Measurements from ENCODE around the gene TMEM213.

Gene TMEM213

DNA sequence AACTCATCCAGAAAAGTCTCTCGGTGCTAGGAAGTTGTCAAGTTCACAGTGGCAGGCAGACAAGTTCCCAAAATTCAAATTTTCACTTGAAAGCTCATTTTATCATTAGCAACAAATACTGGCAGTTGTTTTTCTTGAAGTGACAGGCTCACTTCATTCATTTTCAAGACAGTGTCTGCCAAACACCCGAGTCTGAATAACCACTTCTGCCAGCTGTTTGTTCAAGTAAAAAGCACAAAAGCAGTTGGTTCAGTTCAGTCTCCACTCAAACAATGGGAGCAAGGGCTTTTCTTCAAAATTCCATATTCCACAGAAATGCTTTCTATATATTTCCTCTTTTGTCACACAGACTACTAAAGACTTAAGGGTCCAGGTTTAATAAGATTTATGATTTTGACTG, 47.9 kb downstream of the TMEM213 start:
- H3K9me3 ChIP-seq (ENCODE audit: insufficient read depth, low read depth, low read length) = peaks cover 8% of the 10 kb centered on the region; the same call in 1 of the 2 replicates
- no peak overlapping the region for H3K4me3 ChIP-seq (ENCODE audit: low read length)
- H3K9ac ChIP-seq (ENCODE audit: low read depth, low read length) = no peak overlapping the region

DNA sequence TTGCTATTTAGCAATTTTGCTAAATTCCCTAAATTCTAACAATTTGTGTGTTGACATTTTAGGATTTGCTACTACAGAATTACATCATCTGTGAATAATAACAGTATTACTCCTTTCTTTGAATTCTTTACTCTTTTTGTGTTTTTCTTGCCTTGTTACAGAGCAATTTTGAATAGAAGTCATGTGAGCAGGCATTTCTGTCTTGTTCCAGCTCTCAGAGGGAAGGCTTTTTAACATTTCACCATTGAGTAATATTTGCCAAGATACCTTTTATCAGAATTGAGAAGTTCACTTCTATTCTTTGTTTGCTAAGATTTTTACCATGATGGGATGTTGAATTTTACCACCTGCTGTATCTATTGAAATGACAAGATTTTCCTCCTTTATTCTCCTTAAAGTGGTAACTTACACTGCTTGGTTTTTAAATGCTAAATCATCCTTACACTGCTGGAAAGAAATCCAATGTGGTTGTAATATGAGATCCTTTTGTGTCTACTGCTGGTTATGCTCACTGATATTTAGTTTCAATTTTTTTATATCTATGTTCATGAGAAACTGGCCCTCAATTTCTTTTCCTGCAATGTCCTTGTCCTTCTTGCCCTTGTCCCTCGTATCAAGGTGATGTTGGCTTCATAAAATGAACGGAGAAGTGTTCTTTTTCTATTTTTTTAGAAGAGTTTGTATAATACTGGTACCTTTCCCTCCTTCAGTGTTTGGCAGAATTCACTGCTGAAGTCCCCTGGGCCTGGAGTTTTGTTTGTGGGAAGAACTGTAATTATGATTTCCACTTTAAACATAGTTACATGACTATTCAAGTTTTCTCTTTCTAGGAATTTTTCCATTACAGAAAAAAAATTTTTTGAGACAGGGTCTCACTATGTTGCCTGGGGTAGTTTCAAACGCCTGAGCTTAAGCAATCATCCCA, 50.5 kb downstream of the TMEM213 start:
- H3K4me1 ChIP-seq (ENCODE audit: insufficient read depth, low read length) = peaks cover 8% of the 10 kb centered on the region
- H3K36me3 ChIP-seq (ENCODE audit: insufficient read depth, low read depth, low read length) = peaks cover 42% of the 10 kb centered on the region
- no peak overlapping the region for H3K27ac ChIP-seq (ENCODE audit: low read length)
- no peaks in the 10 kb centered on the region for H3K27me3 ChIP-seq (ENCODE audit: insufficient read depth, low read length)
- H3K9ac ChIP-seq (ENCODE audit: low read depth, low read length) = no peak overlapping the region
- H3K4me3 ChIP-seq (ENCODE audit: low read length) = no peak overlapping the region
- peaks cover 8% of the 10 kb centered on the region; the same call in 1 of the 2 replicates for H3K9me3 ChIP-seq (ENCODE audit: insufficient read depth, low read depth, low read length)

More for the DNA sequence above, 47.9 kb downstream of the TMEM213 start:
- Histone ChIP-seq H3K27me3 (ENCODE audit: insufficient read depth, low read length) (no peaks in the 10 kb centered on the region), H3K4me1 (ENCODE audit: insufficient read depth, low read length) (peaks cover 8% of the 10 kb centered on the region; the same call in 1 of the 2 replicates), H3K36me3 (ENCODE audit: insufficient read depth, low read depth, low read length) (peaks cover 31% of the 10 kb centered on the region), H3K27ac (ENCODE audit: low read length) (no peak overlapping the region)

DNA sequence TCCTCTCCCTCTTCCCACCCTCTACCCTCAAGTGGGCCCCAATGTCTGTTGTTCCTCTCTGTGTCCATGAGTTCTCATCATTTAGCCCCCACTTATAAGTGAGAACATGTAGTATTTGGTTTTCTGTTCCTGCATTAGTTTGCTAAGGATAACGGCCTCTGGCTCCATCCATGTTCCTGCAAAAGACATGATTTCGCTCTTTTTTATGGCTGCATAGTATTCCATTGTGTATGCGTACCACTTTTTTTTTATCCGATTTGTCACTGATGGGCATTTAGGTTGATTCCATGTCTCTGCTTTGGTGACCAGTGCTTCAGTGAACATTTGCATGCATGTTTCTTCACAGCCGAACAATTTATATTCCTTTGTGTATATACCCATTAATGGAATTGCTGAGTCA, 51.9 kb downstream of the TMEM213 start:
- no peak overlapping the region for H3K27ac ChIP-seq (ENCODE audit: low read length)
- peaks cover 21% of the 10 kb centered on the region for H3K4me1 ChIP-seq (ENCODE audit: insufficient read depth, low read length)
- peaks cover 8% of the 10 kb centered on the region; the same call in 1 of the 2 replicates for H3K9me3 ChIP-seq (ENCODE audit: insufficient read depth, low read depth, low read length)
- peaks cover 31% of the 10 kb centered on the region for H3K36me3 ChIP-seq (ENCODE audit: insufficient read depth, low read depth, low read length)
- H3K9ac ChIP-seq (ENCODE audit: low read depth, low read length) = no peak overlapping the region
- H3K27me3 ChIP-seq (ENCODE audit: insufficient read depth, low read length) = no peaks in the 10 kb centered on the region
- no peak overlapping the region for H3K4me3 ChIP-seq (ENCODE audit: low read length)

DNA sequence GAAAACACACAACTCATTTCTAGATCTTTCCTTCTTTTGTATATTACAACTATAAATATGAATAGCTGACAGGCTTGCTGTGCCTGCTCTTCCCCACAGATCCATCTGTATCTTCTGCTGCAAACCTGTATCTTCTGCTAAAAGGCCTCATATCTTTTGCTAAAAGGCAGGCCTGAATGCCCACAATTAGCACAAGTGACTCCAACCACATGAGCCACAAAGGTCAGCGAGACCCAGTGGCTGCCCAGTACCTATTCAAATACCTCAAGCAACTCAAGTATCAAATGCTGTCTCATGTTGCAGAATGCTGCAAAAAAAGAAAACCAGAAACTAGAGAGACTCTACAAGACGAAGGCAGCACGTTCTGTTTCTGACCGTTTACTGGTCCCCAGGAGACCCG, 54.7 kb downstream of the TMEM213 start:
- Histone ChIP-seq H3K27ac (ENCODE audit: low read length) (no peak overlapping the region), H3K4me1 (ENCODE audit: insufficient read depth, low read length) (peaks cover 26% of the 10 kb centered on the region), H3K9ac (ENCODE audit: low read depth, low read length) (no peak overlapping the region), H3K4me3 (ENCODE audit: low read length) (no peak overlapping the region), H3K27me3 (ENCODE audit: insufficient read depth, low read length) (no peaks in the 10 kb centered on the region), H3K36me3 (ENCODE audit: insufficient read depth, low read depth, low read length) (peaks cover 43% of the 10 kb centered on the region), H3K9me3 (ENCODE audit: insufficient read depth, low read depth, low read length) (peaks cover 8% of the 10 kb centered on the region; the same call in 1 of the 2 replicates)

DNA sequence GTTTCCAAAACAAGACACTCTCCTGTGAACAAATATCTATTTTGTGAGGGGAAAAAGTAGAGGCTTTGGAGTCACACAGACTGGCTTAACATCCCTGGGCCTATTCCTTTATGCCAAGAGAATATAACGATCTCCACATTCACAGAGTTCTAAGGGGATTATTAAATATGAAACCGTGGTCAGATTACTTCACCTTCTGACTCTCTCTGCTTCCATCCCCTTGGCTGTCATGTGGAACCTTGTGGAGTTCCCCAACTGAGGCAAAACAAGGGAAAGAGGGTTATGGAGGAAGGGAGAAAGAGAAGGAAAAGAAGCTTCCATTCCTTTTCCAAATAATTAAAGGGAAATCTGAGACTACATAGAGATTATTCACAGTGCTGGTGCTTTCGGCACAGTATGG, 55.7 kb downstream of the TMEM213 start:
- Histone ChIP-seq H3K4me3 (ENCODE audit: low read length) (peak overlapping the region; percentile 33; the same call in 1 of the 2 replicates), H3K27ac (ENCODE audit: low read length) (peak overlapping the region; percentile 13), H3K36me3 (ENCODE audit: insufficient read depth, low read depth, low read length) (peaks cover 48% of the 10 kb centered on the region), H3K9me3 (ENCODE audit: insufficient read depth, low read depth, low read length) (peaks cover 8% of the 10 kb centered on the region; the same call in 1 of the 2 replicates), H3K9ac (ENCODE audit: low read depth, low read length) (peak overlapping the region; percentile 44; the same call in 1 of the 2 replicates), H3K27me3 (ENCODE audit: insufficient read depth, low read length) (no peaks in the 10 kb centered on the region), H3K4me1 (ENCODE audit: insufficient read depth, low read length) (peaks cover 23% of the 10 kb centered on the region)

DNA sequence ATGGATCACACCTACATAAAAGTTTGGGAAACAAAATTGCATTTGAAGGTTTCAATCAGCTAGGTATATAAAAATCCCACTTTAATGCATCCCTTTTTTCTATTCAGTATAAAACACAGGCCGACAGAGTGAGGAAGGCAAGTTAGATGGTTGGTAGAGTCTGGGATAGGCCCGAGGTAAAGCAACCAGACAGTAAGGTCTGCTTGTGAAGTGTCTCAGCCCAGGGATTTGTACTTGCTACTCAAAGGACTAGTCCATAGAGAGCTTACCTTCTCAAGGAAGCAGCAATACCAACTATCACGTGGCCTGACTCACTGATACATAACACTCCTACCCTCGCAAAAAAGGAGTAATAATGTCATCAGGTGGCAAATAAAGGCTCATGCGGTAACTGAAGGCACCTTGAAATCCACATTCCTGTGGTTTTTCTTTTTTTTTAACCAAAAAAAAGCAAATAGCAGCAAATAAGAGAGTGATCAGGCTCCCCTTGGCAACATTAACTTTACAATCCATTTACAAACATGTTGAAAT, 56.4 kb downstream of the TMEM213 start:
- Histone ChIP-seq H3K9ac (ENCODE audit: low read depth, low read length) (no peak overlapping the region), H3K27me3 (ENCODE audit: insufficient read depth, low read length) (no peaks in the 10 kb centered on the region), H3K27ac (ENCODE audit: low read length) (peak overlapping the region; percentile 13), H3K4me1 (ENCODE audit: insufficient read depth, low read length) (peaks cover 23% of the 10 kb centered on the region), H3K9me3 (ENCODE audit: insufficient read depth, low read depth, low read length) (peaks cover 8% of the 10 kb centered on the region; the same call in 1 of the 2 replicates), H3K36me3 (ENCODE audit: insufficient read depth, low read depth, low read length) (peaks cover 52% of the 10 kb centered on the region), H3K4me3 (ENCODE audit: low read length) (peak overlapping the region; percentile 33; the same call in 1 of the 2 replicates)

DNA sequence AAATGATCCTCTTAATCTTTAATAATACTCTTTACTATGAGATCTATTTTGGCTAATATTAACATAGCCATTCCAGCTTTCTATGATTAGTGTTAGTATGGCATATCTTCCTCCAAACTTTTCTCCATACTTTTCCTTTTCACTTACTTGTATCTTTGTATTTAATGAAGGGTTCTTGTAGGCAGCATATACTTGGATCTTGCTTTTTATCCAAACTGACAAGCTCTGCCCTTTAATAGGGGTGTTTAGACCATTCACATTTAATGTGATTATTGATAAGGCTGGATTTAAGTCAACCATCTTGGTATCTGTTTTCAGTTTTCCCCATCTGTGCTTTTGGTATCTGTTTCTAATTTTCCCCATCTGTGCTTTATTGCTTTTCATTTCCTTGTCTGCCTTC, 59.9 kb downstream of the TMEM213 start:
- Histone ChIP-seq H3K36me3 (ENCODE audit: insufficient read depth, low read depth, low read length) (peaks cover 52% of the 10 kb centered on the region), H3K4me1 (ENCODE audit: insufficient read depth, low read length) (peaks cover 23% of the 10 kb centered on the region), H3K4me3 (ENCODE audit: low read length) (no peak overlapping the region), H3K9me3 (ENCODE audit: insufficient read depth, low read depth, low read length) (no peaks in the 10 kb centered on the region), H3K27me3 (ENCODE audit: insufficient read depth, low read length) (no peaks in the 10 kb centered on the region), H3K9ac (ENCODE audit: low read depth, low read length) (no peak overlapping the region), H3K27ac (ENCODE audit: low read length) (no peak overlapping the region)

DNA sequence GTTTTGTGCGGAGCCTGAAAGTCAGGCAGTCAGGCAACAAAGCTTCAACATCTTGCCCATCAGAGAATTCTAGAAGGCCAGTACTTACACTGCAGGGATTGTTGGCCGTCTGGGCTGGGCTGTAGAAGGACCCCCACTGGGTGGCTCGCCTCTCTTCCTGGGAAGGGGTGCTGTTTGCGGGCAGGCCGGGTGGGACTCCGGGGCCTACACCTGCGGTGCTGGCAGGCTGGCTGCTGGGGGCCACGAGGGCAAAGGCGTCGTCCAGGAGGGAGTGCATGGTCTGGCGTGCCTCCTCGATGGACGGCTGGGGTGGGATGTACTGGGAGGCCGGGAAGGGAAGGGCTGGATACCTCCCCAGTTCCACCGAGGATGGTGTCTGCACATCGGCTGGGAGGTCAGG, 63.3 kb downstream of the TMEM213 start:
- Histone ChIP-seq H3K9ac (ENCODE audit: low read depth, low read length) (no peak overlapping the region), H3K36me3 (ENCODE audit: insufficient read depth, low read depth, low read length) (peaks cover 72% of the 10 kb centered on the region), H3K27me3 (ENCODE audit: insufficient read depth, low read length) (no peaks in the 10 kb centered on the region)

DNA sequence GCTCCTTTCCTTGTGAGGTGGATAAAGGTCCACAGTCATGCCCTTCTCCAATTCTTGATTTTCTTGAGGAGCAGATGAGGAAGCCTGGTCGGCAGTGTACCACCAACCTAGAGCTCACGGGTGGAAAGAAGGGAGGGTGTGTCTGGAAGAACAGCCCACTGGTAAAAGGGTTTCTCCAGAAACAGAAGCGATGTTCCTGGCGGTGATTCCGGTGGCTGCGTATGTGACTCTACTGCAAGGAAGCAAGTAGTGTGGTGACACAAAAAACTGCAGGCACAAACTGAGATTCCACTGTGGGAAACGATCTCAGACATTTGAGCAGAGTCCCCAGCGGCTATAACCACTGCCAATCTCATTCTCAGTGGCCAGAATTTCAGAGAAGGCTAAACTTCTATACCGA, 66.1 kb downstream of the TMEM213 start:
- Histone ChIP-seq H3K27me3 (ENCODE audit: insufficient read depth, low read length) (no peaks in the 10 kb centered on the region), H3K27ac (ENCODE audit: low read length) (no peak overlapping the region), H3K9me3 (ENCODE audit: insufficient read depth, low read depth, low read length) (no peaks in the 10 kb centered on the region), H3K9ac (ENCODE audit: low read depth, low read length) (no peak overlapping the region), H3K4me3 (ENCODE audit: low read length) (no peak overlapping the region), H3K36me3 (ENCODE audit: insufficient read depth, low read depth, low read length) (peaks cover 75% of the 10 kb centered on the region), H3K4me1 (ENCODE audit: insufficient read depth, low read length) (no peaks in the 10 kb centered on the region)

More for the DNA sequence above, 63.3 kb downstream of the TMEM213 start:
- H3K9me3 ChIP-seq (ENCODE audit: insufficient read depth, low read depth, low read length) = no peaks in the 10 kb centered on the region
- H3K4me1 ChIP-seq (ENCODE audit: insufficient read depth, low read length) = no peaks in the 10 kb centered on the region
- no peak overlapping the region for H3K4me3 ChIP-seq (ENCODE audit: low read length)
- no peak overlapping the region for H3K27ac ChIP-seq (ENCODE audit: low read length)

DNA sequence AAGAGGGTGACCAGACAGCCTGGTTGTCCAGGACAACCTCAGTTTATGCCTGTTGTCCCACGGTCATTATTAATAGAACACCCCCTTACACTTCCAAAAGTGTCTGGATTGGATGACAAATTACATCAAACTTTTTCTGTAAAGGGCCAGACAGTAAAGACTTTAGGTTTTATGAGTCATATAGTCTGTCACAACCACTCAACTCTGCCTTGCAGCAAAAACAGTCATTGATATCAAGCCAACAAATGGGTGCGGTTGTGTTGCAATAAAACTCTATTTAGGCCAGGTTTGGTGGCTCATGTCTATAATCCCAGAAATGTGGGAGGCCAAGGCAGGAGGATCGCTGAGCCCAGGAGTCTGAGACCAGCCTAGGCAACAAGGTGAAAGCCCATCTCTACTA, 66.9 kb downstream of the TMEM213 start:
- Histone ChIP-seq H3K4me3 (ENCODE audit: low read length) (no peak overlapping the region), H3K36me3 (ENCODE audit: insufficient read depth, low read depth, low read length) (peaks cover 74% of the 10 kb centered on the region), H3K9me3 (ENCODE audit: insufficient read depth, low read depth, low read length) (no peaks in the 10 kb centered on the region), H3K27me3 (ENCODE audit: insufficient read depth, low read length) (no peaks in the 10 kb centered on the region), H3K27ac (ENCODE audit: low read length) (no peak overlapping the region), H3K4me1 (ENCODE audit: insufficient read depth, low read length) (no peaks in the 10 kb centered on the region), H3K9ac (ENCODE audit: low read depth, low read length) (no peak overlapping the region)

DNA sequence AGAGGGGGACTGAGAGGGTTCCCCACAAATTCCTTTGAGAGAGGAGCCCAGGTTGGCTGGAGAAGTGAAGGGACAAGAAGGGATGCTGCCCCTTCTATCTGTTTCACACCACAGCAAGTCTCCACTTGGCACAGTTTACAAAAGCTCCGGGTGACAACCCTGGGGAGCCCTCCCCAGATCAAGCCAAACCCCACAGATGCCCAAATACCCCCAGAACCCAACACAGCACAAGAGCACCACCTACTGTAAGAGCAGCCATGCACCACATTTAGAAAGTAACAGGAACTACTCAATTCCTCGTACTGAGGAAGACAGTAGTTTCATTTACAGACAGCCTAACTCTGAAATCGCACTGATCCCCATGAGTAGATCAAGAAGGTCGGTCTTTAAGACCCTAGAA, 68.0 kb downstream of the TMEM213 start:
- Histone ChIP-seq H3K9me3 (ENCODE audit: insufficient read depth, low read depth, low read length) (no peaks in the 10 kb centered on the region), H3K9ac (ENCODE audit: low read depth, low read length) (no peak overlapping the region), H3K4me1 (ENCODE audit: insufficient read depth, low read length) (no peaks in the 10 kb centered on the region), H3K27ac (ENCODE audit: low read length) (no peak overlapping the region), H3K4me3 (ENCODE audit: low read length) (no peak overlapping the region), H3K27me3 (ENCODE audit: insufficient read depth, low read length) (no peaks in the 10 kb centered on the region), H3K36me3 (ENCODE audit: insufficient read depth, low read depth, low read length) (peaks cover 71% of the 10 kb centered on the region; the same call in 1 of the 2 replicates)

DNA sequence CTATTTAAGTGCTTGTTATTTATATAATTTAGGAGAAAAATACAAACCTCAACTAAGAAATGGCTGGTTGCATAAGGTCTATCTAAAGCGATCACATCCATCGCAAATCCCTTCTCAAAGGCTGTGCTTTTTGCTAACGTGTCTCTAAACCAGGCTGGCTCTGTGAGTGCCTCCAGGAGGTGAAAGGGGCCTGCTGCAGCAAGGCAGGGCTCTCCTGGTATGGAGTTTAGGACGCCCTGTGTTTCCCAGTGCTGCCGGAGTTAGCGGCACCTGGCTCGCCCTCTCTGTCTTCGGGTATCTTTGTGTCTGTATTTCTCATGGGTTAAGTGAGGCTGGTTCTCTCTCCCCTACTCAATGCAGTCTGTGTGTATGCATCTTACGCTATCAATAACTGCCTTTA, 68.6 kb downstream of the TMEM213 start:
- Histone ChIP-seq H3K27me3 (ENCODE audit: insufficient read depth, low read length) (no peaks in the 10 kb centered on the region), H3K4me1 (ENCODE audit: insufficient read depth, low read length) (no peaks in the 10 kb centered on the region), H3K9ac (ENCODE audit: low read depth, low read length) (no peak overlapping the region), H3K4me3 (ENCODE audit: low read length) (no peak overlapping the region), H3K9me3 (ENCODE audit: insufficient read depth, low read depth, low read length) (no peaks in the 10 kb centered on the region), H3K27ac (ENCODE audit: low read length) (no peak overlapping the region), H3K36me3 (ENCODE audit: insufficient read depth, low read depth, low read length) (peaks cover 71% of the 10 kb centered on the region; the same call in 1 of the 2 replicates)
